ENCODE results near the gene MYCBPAP. TPM values are rescaled to one million over a fixed set of nuclear protein-coding genes. Genes with fewer than 3 reads are reported as not detected.

MYCBPAP gene
- total and polyA plus RNA-seq, 7 donors: 0.05 to 0.99 (median 0.27) TPM; not detected in 2

DNA sequence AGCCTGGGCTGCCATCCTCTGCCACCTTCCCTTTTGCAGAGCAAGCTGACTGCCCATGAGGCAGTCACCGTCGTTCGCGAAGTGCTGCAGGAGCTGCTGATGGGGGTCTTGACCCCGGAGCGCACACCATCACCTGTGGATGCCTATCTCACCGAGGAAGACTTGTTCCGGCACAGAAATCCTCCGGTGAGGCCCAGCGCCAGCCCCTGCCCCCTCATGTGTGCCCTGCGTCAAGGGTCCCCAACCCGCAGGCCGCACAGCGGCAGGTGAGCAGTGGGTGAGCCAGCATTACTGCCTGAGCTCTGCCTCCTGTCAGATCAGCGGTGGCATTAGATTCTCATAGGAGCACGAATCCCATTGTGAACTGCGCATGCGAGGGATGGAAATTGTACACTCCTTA lies 16.6 kb downstream of the MYCBPAP start:
- no peak for ATAC-seq
- Histone ChIP-seq H3K27me3 (ENCODE audit: insufficient read depth in 3 of 3, low read length in 2 of 3) (no peaks in the 10 kb centered on the region), H3K9me3 (no peaks in the 10 kb centered on the region), H3K36me3 (ENCODE audit: insufficient read depth in 1 of 2, low read depth in 1 of 2) (no peaks in the 10 kb centered on the region), H3K27ac (no peak overlapping the region), H3K4me1 (no peaks in the 10 kb centered on the region), H3K4me3 (no peak overlapping the region)
- TF ChIP-seq, protein P1, sequence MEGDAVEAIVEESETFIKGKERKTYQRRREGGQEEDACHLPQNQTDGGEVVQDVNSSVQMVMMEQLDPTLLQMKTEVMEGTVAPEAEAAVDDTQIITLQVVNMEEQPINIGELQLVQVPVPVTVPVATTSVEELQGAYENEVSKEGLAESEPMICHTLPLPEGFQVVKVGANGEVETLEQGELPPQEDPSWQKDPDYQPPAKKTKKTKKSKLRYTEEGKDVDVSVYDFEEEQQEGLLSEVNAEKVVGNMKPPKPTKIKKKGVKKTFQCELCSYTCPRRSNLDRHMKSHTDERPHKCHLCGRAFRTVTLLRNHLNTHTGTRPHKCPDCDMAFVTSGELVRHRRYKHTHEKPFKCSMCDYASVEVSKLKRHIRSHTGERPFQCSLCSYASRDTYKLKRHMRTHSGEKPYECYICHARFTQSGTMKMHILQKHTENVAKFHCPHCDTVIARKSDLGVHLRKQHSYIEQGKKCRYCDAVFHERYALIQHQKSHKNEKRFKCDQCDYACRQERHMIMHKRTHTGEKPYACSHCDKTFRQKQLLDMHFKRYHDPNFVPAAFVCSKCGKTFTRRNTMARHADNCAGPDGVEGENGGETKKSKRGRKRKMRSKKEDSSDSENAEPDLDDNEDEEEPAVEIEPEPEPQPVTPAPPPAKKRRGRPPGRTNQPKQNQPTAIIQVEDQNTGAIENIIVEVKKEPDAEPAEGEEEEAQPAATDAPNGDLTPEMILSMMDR (IDR thresholded peaks at IDR 0.05): no peak
- WGBS, 3 donors: 86 to 92% (median 88%) methylated on average over 18 of the region's 18 CpGs
- DNase-seq: no peak
- intact Hi-C loops (cut with DNase I): no loop called here

DNA sequence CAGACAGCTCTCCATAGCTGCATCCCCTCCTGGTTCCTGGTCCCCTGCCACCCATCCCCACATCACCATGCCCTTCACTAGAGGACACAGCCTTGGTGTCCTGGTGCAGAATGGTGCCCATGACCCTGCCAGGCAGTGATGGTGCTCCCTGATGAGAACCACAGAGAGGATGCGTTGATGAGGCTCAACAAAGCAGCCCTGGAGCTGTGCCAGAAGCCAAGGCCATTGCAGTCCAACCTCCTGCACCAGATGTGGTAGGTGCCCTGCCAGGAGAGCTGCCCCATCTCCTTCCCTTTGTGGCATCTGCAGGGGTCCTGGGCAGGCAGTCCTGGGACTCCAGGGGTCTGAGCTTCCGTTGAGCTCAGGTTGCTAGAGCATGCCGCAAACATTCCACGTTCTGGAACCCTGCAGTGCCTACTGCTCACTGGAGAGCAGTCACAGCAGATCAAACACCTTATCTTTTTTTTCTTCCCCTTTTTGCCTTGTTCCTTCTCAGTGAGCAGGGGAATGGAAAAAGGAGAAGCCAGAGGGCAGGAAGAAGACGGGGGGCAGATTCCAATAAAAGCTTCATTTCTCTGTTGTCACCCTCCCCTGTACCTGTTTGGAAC lies 19.0 kb downstream of the MYCBPAP start:
- H3K4me3 ChIP-seq: no peak overlapping the region
- intact Hi-C loops (cut with DNase I): no loop called here
- no peaks in the 10 kb centered on the region for H3K9me3 ChIP-seq
- ATAC-seq: no peak
- WGBS, 3 donors: 59 to 76% (median 69%) methylated on average over 5 of the region's 5 CpGs
- no peaks in the 10 kb centered on the region for H3K4me1 ChIP-seq
- DNase-seq: no peak
- H3K27me3 ChIP-seq (ENCODE audit: insufficient read depth in 3 of 3, low read length in 2 of 3): peaks cover 0 to 11% (median 2%) of the 10 kb centered on the region in 3 donors
- no peaks in the 10 kb centered on the region for H3K36me3 ChIP-seq (ENCODE audit: insufficient read depth in 1 of 2, low read depth in 1 of 2)
- no peak overlapping the region for H3K27ac ChIP-seq
- TF ChIP-seq, protein P1 (IDR thresholded peaks at IDR 0.05): no peak

DNA sequence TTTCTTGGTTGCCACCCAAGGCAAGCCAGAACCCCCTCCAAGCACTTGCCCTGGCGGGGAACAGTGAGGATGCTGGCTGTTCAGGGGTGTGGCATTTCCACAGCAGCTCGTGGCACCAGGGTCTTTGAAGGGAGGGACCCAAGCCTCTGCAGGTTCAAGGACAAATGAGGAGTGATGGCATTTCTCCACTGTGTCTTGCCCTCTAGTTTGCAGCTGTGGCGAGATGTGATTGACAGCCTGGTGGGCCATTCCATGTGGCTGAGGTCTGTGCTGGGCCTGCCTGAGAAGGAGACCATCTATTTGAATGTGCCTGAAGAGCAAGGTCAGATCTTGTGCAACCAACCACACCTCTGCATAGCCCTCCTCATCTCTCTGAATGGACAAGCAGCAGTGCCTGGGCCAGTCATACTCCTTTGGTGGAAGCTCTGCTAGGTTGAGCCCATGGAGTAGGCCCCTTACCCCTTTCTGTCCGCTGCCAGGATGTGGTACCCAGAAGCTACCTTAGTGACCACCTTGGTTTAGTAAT lies 19.8 kb downstream of the MYCBPAP start:
- DNase-seq (no peak), ATAC-seq (no peak)
- peaks cover 5% of the 10 kb centered on the region for H3K4me1 ChIP-seq
- peaks cover 0 to 17% (median 2%) of the 10 kb centered on the region in 3 donors for H3K27me3 ChIP-seq (ENCODE audit: insufficient read depth in 3 of 3, low read length in 2 of 3)
- H3K4me3 ChIP-seq: no peak overlapping the region
- no peak overlapping the region for H3K27ac ChIP-seq
- H3K36me3 ChIP-seq (ENCODE audit: insufficient read depth in 1 of 2, low read depth in 1 of 2): no peaks in the 10 kb centered on the region
- intact Hi-C loops (cut with DNase I): no loop called here
- TF ChIP-seq, protein P1 (IDR thresholded peaks at IDR 0.05): no peak
- WGBS, 3 donors: 45 to 90% (median 73%) methylated on average over 4 of the region's 4 CpGs
- no peaks in the 10 kb centered on the region for H3K9me3 ChIP-seq

DNA sequence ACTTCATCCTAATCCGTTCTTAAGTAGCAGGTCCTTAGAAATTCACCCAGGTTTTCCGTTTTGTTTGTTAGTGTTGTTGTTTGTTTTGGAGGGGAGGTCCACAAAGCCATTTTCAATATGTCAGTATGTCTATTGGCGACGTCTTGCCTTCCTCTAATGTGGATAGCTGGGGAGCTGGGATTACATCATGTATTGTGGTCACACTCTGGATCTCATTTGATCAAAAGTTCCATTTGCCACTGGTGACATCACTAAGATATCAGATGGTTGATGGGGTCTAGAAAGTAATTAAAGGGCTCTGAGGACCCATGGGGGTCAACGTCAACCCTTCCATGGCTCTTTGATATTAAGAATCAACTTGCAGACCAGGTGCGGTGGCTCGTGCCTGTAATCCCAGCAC lies 21.6 kb downstream of the MYCBPAP start:
- no peak for ATAC-seq
- Histone ChIP-seq H3K4me1 (peaks cover 14% of the 10 kb centered on the region), H3K36me3 (ENCODE audit: insufficient read depth in 1 of 2, low read depth in 1 of 2) (no peaks in the 10 kb centered on the region), H3K27me3 (ENCODE audit: insufficient read depth in 3 of 3, low read length in 2 of 3) (peaks cover 0 to 29% (median 2%) of the 10 kb centered on the region in 3 donors), H3K9me3 (no peaks in the 10 kb centered on the region), H3K4me3 (no peak overlapping the region), H3K27ac (no peak overlapping the region)
- no peak for DNase-seq
- 87 to 95% (median 89%) methylated on average over 7 of the region's 7 CpGs for WGBS, 3 donors
- TF ChIP-seq, protein P1 (IDR thresholded peaks at IDR 0.05): no peak
- intact Hi-C loops (cut with DNase I): no loop called here
